GM12878 (cell line): ENCODE measurements around the gene ELFN2.
"Not testable (repeated sequence)": the region's sequence is repeated elsewhere in the genome, so short reads cannot be mapped to it uniquely, and the experiment has no call there.

ENCODE experiments used
- RAD21 ChIP-seq: IDR thresholded peaks from 2 replicates; pipeline ENCODE4 v1.6.1; 2011; ENCODE audit warnings: mild to moderate bottlenecking, low read depth, low read length, moderate library complexity; ENCODE audit not compliant: insufficient read depth
- WRNIP1 ChIP-seq: IDR thresholded peaks from 2 replicates; pipeline ENCODE4 v1.6.1; 2011; ENCODE audit warnings: low read depth, low read length, improper control_type of control experiment, borderline replicate concordance

DNA sequence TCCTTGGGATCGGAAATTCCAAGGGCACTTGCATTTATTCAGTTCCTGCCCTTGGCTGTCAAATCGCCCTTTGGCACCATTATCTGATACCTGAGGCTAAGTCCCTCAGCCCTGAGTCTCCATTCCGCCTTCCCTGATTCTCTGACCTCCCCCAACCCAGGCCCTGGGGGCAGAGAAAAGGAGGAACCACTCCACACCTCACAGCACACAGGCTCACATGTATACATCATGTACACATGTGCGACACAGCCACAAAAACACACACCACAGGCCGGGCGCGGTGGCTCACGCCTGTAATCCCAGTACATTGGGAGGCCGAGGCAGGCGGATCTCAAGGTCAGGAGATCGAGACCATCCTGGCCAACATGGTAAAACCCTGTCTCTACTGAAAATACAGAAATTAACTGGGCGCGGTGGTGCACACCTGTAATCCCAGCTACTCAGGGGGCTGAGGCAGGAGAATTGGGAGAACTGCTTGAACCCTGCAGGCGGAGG lies 41.0 kb upstream of the ELFN2 start:
- TF ChIP-seq RAD21, WRNIP1: not testable (repeated sequence)
